Gastroesophageal sphincter (tissue), 4 donors: ENCODE data around the gene PROK1. TPM values are rescaled to one million over a fixed set of nuclear protein-coding genes. Genes with fewer than 3 reads are reported as not detected.

Source experiments
- ATAC-seq: fragments of 150-250 bp; one replicate; pipeline ENCODE4 v1.9.1; 2016; ENCODE audit warnings: mild to moderate bottlenecking, moderate library complexity
- H3K27ac ChIP-seq, 4 donors: fragments of 200-600 bp; sonication (generic) in 3 of 4; 1 replicate in 3 of 4; 2 replicates in 1 of 4; pipeline ENCODE4 v1.5.1; 2016 to 2019
- H3K27me3 ChIP-seq: fragments of 200-600 bp; sonication (generic); one replicate; pipeline ENCODE4 v1.5.1; 2019
- H3K36me3 ChIP-seq, 2 donors: fragments of 200-600 bp; sonication (generic); one replicate each; pipeline ENCODE4 v1.5.1; 2019; ENCODE audit warnings: control low read depth in 1 of 2
- H3K4me1 ChIP-seq, 3 donors: fragments of 200-600 bp; sonication (generic); 1 replicate in 2 of 3; 2 replicates in 1 of 3; pipeline ENCODE4 v1.5.1; 2016 to 2019; ENCODE audit warnings: control low read depth in 2 of 3
- H3K4me3 ChIP-seq, 2 donors: fragments of 200-600 bp; sonication (generic); one replicate each; pipeline ENCODE4 v1.5.1; 2019; ENCODE audit warnings: mild to moderate bottlenecking in 1 of 2, moderate library complexity in 1 of 2
- H3K9me3 ChIP-seq, 3 donors: fragments of 200-600 bp; sonication (generic); one replicate each; pipeline ENCODE4 v1.5.1; 2017 to 2019; ENCODE audit warnings: control low read depth in 2 of 3
- CTCF ChIP-seq, 4 experiments: fragments of 200-600 bp in 2 of 4; fragments of 450-650 bp in 2 of 4; sonication (generic) in 1 of 4; IDR thresholded peaks; one replicate each; pipeline ENCODE4 v1.5.1; 2017 to 2019; ENCODE audit warnings: antibody characterized with exemption in 4 of 4, mild to moderate bottlenecking in 2 of 4, moderate library complexity in 2 of 4
- EP300 ChIP-seq: sonication (generic); formaldehyde crosslinking; IDR thresholded peaks from one replicate; pipeline ENCODE4 v1.6.1; 2017; ENCODE audit warnings: antibody characterized with exemption, mild to moderate bottlenecking
- POLR2A ChIP-seq, 2 donors: fragments of 450-650 bp; IDR thresholded peaks; one replicate each; pipeline ENCODE4 v1.6.1; 2017; ENCODE audit warnings: antibody characterized with exemption in 2 of 2, mild to moderate bottlenecking in 2 of 2, moderate library complexity in 1 of 2
- POLR2AphosphoS5 ChIP-seq: sonication (generic); formaldehyde crosslinking; IDR thresholded peaks from one replicate; pipeline ENCODE4 v1.6.1; 2017; ENCODE audit warnings: antibody characterized with exemption
- WGBS, 2 donors: methylation state at CpG; one replicate each; pipeline ENCODE4 v1.1.5; 2018; ENCODE audit warnings: low coverage in 1 of 2; 5-methylcytosine and 5-hydroxymethylcytosine counted together
- total RNA-seq, 4 donors: library from RNA; depleted of rRNA; stranded (reverse); fragments of >200 nt; gene quantifications; one replicate each; pipeline ENCODE4 v1.1.0, GENCODE V29; 2016

The PROK1 gene
- total RNA-seq, 4 donors from 2014 or later, result 1.1 TPM; not detected in 3

DNA sequence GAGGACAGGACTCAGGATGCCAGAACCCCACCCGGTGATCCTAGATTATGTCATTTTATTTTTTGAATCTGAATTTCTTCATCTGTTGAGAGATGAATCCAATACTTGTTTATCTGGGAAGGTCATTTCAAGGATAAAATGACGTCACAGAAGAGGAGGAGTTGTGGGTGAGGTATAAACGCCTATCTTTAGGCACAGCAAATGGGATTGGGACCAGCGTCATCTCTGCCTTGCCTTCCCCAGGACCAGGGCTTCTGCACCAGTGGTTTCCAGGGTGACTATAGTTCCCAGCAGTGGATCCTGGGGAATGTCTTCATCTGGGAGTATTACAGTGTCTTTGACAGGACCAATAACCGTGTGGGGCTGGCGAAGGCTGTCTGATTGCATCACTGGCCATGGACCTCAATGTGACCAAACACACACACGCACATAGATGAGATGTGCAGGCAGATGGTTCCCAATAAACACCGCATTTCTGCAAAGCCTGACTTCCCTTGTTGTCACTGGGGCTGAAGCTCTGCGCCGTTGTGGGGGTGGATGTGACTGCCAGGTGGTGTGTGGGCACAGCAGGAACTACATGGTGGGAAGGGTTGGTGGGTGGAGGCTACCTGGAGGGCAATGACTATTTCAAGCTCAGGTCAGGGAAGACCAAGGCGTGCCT, 40.0 kb downstream of the PROK1 start:
- WGBS, 2 donors, result 65 to 82% methylated on average over 2 to 6 of the region's 11 CpGs
- no peak for TF ChIP-seq POLR2AphosphoS5
- TF ChIP-seq POLR2A (IDR thresholded peaks at IDR 0.05), result no peak
- no peak for TF ChIP-seq CTCF (IDR thresholded peaks at IDR 0.05)
- no peak for TF ChIP-seq EP300
- Histone ChIP-seq H3K36me3 (no peaks in the 10 kb centered on the region), H3K9me3 (no peaks in the 10 kb centered on the region), H3K4me3 (no peak overlapping the region), H3K27ac (no peak overlapping the region), H3K4me1 (peaks cover 0 to 34% (median 0%) of the 10 kb centered on the region in 3 donors), H3K27me3 (no peaks in the 10 kb centered on the region)
- ATAC-seq, result no peak

DNA sequence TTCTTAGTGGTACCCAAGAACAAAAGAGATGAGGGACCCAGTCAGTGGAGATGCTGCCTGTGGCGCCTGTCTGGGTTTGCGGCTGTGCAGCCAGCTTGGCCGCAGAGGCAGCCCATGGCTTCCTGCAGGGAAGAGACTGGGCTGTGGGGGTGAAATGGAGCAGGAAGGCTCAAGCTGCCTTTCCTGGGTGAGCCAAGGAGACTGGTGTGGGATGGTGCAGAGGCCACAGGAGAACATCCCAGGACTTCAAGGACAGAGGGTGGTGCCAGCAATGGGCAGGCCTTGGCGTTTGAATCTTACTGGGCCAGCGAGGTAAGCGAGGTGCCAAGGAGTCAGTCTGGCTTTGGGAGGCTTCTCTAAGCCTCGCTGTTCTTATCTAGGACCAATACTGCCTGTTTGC, 41.6 kb downstream of the PROK1 start:
- 82% methylated on average over 3 of the region's 7 CpGs; no CpG with 5 or more reads in 1 of the 2 donors for WGBS, 2 donors
- ATAC-seq, result no peak
- no peaks in the 10 kb centered on the region for H3K36me3 ChIP-seq
- H3K9me3 ChIP-seq, result no peaks in the 10 kb centered on the region
- H3K4me1 ChIP-seq, result peaks cover 0 to 37% (median 0%) of the 10 kb centered on the region in 3 donors
- H3K4me3 ChIP-seq, result no peak overlapping the region
- no peak overlapping the region for H3K27ac ChIP-seq
- no peaks in the 10 kb centered on the region for H3K27me3 ChIP-seq
- no peak for TF ChIP-seq EP300
- TF ChIP-seq POLR2A (IDR thresholded peaks at IDR 0.05), result no peak
- no peak for TF ChIP-seq CTCF (IDR thresholded peaks at IDR 0.05)
- TF ChIP-seq POLR2AphosphoS5, result peak; percentile 12

DNA sequence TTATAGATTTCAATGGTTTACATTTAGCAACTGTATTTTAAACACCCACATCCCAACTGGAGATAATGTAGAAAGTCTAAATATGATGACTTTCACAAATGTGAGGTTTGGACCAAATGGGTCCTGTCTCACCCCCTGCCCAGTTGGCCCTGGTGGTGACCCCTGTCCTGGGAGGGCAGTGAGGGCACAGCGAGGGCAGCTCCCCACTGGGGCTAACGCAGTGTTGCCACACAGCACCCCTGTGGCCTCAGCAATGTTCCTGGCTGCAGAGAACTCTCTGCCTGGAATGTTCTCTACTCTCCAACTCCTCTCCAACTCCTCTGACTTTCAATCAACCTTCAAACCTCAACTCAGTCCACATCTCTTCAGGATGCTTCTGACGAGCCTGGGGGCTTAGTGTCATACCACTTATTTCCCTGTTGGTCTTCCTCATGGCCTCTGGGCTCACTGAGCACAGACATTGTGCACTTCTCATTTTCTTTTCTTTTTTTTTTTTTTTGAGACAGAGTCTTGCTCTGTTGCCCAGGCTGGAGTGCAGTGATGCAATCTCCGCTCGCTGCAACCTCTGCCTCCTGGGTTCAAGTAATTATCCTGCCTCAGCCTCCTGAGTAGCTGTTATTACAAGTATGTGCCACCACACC, 42.2 kb downstream of the PROK1 start:
- peak overlapping the region in 1 of 4 donors; percentile 54 for H3K27ac ChIP-seq
- peaks cover 0 to 37% (median 0%) of the 10 kb centered on the region in 3 donors for H3K4me1 ChIP-seq
- H3K36me3 ChIP-seq, result no peaks in the 10 kb centered on the region
- H3K4me3 ChIP-seq, result no peak overlapping the region
- ATAC-seq, result no peak
- H3K27me3 ChIP-seq, result no peaks in the 10 kb centered on the region
- WGBS, 2 donors, result 77 to 87% methylated on average over 2 to 3 of the region's 5 CpGs
- H3K9me3 ChIP-seq, result no peaks in the 10 kb centered on the region
- TF ChIP-seq CTCF (IDR thresholded peaks at IDR 0.05) (no peak), EP300 (no peak), POLR2A (IDR thresholded peaks at IDR 0.05) (no peak), POLR2AphosphoS5 (no peak)

DNA sequence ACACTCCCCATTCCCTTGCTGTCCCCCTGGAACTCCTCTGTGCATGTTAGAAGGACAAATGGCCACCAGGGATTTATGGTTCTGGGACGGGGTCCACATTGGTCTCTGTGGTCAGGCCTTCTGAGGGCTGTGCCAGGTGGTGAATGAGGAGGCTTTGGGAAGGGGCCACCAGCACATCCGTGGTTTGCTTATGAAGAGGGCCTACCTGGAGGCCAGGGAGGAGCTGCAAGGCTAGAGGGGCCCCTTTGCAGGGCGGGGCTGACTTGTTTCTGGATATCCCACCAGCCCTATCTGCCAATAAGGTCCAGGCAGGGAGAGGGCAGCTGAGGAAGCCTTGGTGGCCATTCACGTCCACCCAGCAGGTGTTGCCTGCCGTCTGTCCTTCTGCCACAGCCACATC, 43.1 kb downstream of the PROK1 start:
- Histone ChIP-seq H3K4me3 (no peak overlapping the region), H3K36me3 (no peaks in the 10 kb centered on the region), H3K4me1 (peaks cover 0 to 37% (median 0%) of the 10 kb centered on the region in 3 donors), H3K27ac (peak overlapping the region in 1 of 4 donors; percentile 54), H3K27me3 (no peaks in the 10 kb centered on the region), H3K9me3 (no peaks in the 10 kb centered on the region)
- WGBS, 2 donors, result 80 to 100% methylated on average over 1 of the region's 5 CpGs
- TF ChIP-seq POLR2A (IDR thresholded peaks at IDR 0.05) (no peak), POLR2AphosphoS5 (no peak), EP300 (no peak), CTCF (IDR thresholded peaks at IDR 0.05) (no peak)
- ATAC-seq, result no peak
